Non-pigmented ciliary epithelial cell (primary cell): ENCODE results near the gene RAP1A.
"Not testable (repeated sequence)": the region's sequence is repeated elsewhere in the genome, so short reads cannot be mapped to it uniquely, and the experiment has no call there.

Experiments used
- DNase-seq: peaks from one replicate; pipeline ENCODE4 v3.0.0-alpha.2; 2010; ENCODE audit warnings: low read depth

The RAP1A gene

GRCh38 chr1:111630567-111630966, 11.0 kb downstream of the RAP1A start:
- DNase-seq, result no peak

DNA sequence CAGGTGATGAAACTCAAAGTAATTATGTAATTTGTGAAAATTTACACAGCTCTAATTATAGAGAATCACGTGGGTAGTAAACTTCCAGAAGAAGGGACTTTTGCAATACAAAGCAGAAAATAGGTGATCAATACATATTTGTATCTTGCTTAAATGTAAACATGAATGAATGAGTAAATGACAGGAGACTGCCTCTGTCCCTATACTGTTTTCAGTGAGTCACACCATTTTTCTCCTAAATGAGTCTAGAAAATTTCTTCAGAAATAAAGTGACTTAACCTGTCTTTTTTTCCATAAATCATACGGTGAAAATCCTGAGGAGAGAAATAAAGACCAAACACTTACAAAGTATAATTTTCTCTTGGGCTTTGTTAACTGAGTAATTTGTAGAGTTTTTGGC, 11.9 kb downstream of the RAP1A start:
- no peak for DNase-seq

DNA sequence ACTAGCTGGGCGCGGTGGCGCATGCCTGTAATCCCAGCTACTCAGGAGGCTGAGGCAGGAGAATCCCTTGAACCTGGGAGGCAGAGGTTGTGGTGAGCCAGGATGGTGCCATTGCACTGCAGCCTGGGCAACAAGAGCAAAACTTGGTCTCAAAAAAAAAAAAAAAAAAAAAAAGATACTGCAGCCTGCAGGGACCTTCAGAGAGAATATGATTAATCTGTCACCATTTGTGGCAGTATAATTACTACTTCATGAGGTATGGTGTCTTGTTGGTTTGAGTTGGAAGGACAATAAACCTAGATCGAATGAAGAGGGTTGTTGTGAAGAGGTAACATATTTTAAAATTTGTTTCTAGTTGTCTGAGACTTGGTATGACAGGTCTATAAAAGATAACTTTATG, 13.2 kb downstream of the RAP1A start:
- not testable (repeated sequence) for DNase-seq

DNA sequence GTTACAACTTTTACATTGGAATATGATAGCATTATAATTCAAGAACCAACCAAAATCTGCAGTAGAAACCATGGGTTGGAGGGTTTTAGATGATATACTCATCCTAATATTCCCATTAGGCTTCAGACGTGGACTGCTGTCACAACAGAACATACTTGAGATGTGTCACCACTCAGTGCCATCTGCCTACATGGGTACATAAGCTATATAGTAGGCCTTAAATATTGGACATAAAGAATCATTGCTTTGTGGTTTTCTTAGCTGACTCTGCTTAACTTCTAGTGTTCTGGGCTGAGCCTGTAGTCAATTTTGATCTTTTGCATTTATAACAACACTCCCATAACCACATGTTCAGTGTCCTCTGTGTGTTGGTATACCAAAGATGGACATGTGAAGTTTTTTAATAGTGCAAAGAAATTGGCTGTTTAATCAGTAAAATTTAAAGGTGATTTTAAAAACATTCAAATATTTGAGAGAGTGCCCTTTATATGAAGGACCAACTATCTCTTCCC, 14.2 kb downstream of the RAP1A start:
- DNase-seq, result no peak

DNA sequence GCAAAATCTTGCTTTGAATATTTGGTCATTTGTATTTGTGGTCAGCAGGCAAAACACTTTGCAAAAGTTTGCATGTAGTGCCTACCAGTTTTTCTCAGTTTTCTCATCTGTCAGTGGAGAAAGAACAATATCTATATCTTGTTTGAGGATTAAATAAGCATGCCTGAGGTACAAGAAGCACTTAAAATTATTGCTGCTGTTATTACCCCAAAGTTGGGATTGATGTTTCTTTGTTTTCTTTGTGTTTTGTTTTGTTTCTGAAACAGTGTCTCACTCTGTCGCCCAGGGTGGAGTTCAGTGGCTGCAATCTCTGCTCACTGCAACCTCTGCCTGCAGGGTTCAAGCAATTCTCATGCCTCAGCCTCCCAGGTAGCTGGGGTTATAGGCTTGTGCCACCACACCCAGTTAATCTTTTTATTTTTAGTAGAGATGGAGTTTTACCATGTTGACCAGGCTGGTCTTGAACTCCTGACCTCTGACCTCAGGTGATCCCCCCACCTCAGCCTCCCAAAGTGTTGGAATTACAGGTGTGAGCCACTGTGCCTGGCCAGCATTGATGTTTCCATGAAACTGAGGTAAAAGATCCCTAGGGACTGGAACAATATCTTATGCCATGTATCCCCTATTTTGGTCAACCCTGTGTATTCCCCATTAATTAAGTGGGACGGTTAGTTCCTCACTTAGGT, 15.9 kb downstream of the RAP1A start:
- no peak for DNase-seq

GRCh38 chr1:111638320-111638719, 18.7 kb downstream of the RAP1A start:
- DNase-seq, result no peak

DNA sequence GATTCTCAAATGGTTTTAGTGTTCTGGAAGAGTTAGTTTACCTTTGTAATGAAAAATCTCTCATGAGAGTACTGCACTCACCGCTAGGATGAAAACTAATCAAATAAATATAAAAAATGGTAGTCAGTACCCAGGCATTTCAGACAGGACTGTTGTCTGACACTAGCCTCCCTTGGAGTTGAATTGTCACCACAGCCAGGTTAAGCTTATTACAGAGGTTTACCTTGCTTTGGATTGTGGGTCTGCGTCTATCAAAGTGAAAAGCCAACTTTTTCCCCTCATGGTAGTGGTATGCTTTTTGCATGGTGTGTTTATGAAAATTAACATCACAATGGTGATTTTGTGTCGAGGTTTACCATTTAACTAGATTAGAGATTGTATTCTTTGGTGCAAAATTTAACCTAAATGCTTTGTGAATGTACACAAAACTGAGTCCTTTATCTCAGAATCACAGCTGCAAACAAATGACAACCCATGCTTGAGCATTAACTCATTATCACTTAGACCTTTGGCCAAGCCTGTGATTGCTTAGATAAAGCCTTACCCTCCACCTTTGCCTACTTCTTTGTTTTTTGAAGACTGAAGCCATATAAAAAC, 20.1 kb downstream of the RAP1A start:
- DNase-seq, result no peak

DNA sequence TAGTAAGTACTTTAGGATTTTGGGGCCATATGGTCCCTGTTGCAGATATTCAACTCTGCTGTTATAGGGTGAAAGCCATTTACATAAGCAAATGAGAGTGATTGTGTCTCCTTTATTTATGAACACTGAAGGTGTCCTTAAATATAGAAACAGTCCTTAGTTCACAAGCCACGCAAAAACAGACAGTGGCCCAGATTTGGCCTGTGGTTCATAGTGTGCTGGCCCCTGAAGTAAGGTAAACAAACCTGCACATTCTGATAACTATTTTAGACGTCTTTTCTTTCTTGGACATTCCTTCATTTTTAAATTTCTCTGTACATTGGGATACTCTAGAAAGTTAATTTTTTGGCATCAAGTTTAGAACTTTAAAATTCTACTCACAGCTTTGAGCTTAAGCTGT, 23.5 kb downstream of the RAP1A start:
- no peak for DNase-seq

DNA sequence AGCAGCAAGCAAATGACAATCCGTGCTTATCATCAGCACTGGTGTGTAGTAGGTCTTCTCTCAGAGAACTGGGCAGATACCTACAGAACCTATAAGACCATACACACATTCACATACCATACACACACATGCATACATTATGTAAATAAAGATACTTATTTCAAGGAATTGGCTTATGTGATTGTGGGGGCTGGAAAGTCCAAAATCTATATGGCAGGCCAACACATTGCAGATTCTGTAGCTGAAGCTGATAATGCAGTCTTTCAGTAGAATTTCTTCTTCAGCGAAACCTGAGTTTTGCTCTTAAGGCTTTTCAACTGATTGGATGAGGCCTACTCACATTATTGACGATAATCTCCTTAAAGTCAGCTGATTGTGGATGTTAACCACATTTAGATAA, 24.1 kb downstream of the RAP1A start:
- no peak for DNase-seq

- no peak for DNase-seq
Observed at GRCh38 chr1:111644506-111644905, 24.9 kb downstream of the RAP1A start.

DNA sequence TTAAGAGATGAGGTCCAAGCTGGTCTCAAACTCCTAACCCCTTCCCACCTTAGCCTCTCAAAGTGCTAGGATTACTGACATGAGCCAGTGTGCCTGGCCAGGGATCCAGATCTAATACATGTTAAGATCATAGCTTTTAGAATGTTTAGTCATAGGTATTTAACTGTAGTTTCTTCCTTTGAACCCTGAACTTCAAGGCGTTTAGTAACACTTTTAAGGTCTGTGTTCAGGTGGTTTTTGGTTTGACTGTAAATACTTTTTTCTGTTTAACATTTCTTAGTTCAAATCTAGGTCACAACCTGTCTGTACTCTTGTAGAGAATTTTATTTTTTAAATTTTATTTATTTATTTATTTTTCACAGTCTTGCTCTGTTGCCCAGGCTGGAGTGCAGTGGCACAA, 28.1 kb downstream of the RAP1A start:
- DNase-seq, result no peak

- no peak for DNase-seq
Observed at GRCh38 chr1:111648806-111649205, 29.2 kb downstream of the RAP1A start.

GRCh38 chr1:111649227-111649626, 29.6 kb downstream of the RAP1A start:
- no peak for DNase-seq

GRCh38 chr1:111649648-111650047, 30.1 kb downstream of the RAP1A start:
- DNase-seq, result no peak

GRCh38 chr1:111653709-111654108, 34.1 kb downstream of the RAP1A start:
- no peak for DNase-seq

GRCh38 chr1:111654839-111655238, 35.2 kb downstream of the RAP1A start:
- no peak for DNase-seq

DNA sequence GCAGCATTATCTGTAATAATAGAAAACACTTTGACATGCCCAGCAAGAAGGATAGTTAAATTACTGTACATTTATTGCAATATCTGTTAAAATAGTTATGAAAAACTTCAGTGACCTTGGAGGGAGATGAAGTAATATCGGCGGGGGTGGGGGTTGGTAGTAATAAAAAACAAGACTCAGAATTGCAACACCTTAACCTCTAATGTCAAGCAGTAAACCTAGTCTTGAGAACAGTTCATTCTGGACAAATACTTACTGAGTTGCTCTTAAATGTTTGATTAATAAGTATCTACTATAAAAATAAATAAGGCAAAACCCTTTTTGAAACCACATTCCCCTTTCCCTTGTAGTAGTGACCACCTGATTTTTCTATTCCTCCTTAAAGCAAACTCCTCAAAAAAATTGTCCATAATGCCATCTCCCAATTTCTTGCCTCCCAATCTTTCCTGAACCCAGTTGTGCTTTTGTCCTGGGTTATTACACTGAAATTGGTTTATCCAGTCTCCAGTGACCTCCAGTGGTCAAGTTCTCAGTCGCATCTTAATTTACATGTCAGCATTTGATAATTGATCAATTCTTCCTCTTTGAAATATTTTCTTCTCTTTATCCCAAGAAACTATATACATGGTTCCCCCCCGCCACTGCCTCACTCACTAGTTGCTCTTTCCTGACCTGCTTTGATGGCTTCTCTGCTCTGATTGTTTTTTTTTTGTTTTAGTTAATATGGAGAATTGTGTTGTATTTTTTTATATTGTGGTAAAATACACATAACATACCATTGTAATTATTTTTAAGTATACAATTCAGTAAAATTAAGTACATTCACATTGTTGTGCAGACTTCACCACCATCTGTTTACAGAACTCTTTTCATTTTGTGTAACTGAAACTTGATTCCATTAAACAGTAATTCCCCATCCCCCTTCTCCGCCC, 36.8 kb downstream of the RAP1A start:
- peak; percentile 19 for DNase-seq

- no peak for DNase-seq
Observed at GRCh38 chr1:111658622-111659021, 39.0 kb downstream of the RAP1A start.

GRCh38 chr1:111660204-111661150, 40.9 kb downstream of the RAP1A start:
- no peak for DNase-seq

DNA sequence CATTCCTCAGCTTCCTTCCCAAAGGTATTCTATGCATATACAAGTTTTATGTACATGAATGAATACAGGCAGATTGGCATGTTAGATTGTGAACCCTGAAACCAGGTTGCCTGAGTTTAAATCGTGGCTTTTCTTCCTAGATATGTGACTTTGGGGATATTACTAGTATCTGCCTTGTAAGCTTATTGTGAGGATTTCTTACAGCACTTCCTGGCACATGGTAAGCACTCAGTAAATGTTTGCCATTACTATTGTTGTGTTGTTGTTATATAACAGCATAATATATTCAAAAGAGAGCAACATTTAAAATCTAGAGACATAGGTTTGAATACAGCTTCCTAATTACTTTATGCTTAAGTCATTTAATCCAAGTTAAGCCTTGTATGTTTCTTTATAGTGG, 45.1 kb downstream of the RAP1A start:
- DNase-seq, result no peak

DNA sequence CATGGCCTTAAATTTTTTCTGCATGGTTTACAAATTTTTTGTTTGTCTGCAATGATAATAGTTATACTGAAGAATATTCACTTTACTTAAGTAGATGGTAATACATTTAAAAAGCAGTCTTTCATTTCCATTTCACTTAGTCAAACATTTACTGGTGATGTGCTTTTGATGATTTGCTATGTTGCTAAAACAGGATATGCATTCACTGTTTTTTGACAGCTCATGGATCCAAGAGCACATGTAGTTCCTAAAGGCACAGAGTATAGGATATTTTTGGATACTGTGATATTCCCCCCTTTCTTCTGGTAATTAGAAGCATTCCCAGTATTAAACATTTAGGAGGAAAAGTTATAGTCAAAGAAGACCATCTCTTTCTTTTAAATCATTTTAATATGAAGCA, 45.9 kb downstream of the RAP1A start:
- DNase-seq, result no peak

DNA sequence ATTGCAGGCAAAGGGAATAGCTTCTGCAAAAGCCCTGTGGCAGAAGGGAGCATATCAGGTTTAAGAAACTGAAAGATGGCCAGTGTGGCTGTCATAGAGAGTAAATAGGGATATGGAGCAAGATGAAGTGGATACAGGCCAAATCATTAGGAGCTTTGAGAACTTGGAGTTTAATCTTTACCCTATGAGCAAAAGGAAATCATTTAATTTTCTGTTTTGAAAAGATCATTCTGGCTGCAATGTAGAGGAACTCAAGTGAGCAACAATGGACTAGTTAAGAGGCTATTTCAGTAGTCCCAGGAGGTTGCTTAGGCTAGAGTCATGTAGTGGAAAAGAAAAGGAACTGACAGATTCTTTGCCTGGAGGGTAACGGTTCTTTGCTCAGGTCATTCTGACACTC, 47.2 kb downstream of the RAP1A start:
- no peak for DNase-seq
